Retinal pigment epithelial cell (primary cell): ENCODE results near the gene RHD.
A peak's percentile ranks its signal among the peaks of the same experiment; 100 is the strongest.

Source experiments
- DNase-seq: peaks from one replicate; pipeline ENCODE4 v3.0.0-alpha.2; 2010; ENCODE audit warnings: low read depth
- H3K4me3 ChIP-seq: 2 replicates; pipeline ENCODE4 v1.5.1; 2011; ENCODE audit warnings: mild to moderate bottlenecking, low read length, control low read depth, moderate library complexity
- CTCF ChIP-seq: conservative IDR thresholded peaks from 2 replicates; pipeline ENCODE4 v1.5.1; 2011; ENCODE audit warnings: low read depth, low read length, control low read depth, inconsistent platforms

The RHD gene

GRCh38 chr1:25338986-25339385 lies 66.7 kb downstream of the RHD start:
- H3K4me3 ChIP-seq = peak overlapping the region; percentile 90
- no peak for TF ChIP-seq CTCF
- DNase-seq = no peak

- TF ChIP-seq CTCF = no peak
- no peak for DNase-seq
Observed at GRCh38 chr1:25341746-25342145, 69.4 kb downstream of the RHD start.

GRCh38 chr1:25342846-25343245 lies 70.5 kb downstream of the RHD start:
- no peak for DNase-seq
- H3K4me3 ChIP-seq = no peak overlapping the region
- TF ChIP-seq CTCF = no peak

More at GRCh38 chr1:25341746-25342145, 69.4 kb downstream of the RHD start:
- H3K4me3 ChIP-seq = no peak overlapping the region

GRCh38 chr1:25343872-25344271 lies 71.6 kb downstream of the RHD start:
- H3K4me3 ChIP-seq = no peak overlapping the region
- TF ChIP-seq CTCF = no peak
- no peak for DNase-seq

GRCh38 chr1:25347556-25347955 lies 75.2 kb downstream of the RHD start:
- TF ChIP-seq CTCF = no peak
- no peak for DNase-seq

GRCh38 chr1:25349606-25350005 lies 77.3 kb downstream of the RHD start:
- DNase-seq = no peak
- H3K4me3 ChIP-seq = no peak overlapping the region
- TF ChIP-seq CTCF = no peak

More at GRCh38 chr1:25347556-25347955, 75.2 kb downstream of the RHD start:
- no peak overlapping the region for H3K4me3 ChIP-seq

GRCh38 chr1:25355841-25356395 lies 83.6 kb downstream of the RHD start:
- DNase-seq = no peak
- no peak for TF ChIP-seq CTCF

More at GRCh38 chr1:25355841-25356395, 83.6 kb downstream of the RHD start:
- no peak overlapping the region for H3K4me3 ChIP-seq
